HG02973 (cell line): ENCODE results near the gene KLHL3.

Experiments used
- ATAC-seq: cut with Tn5 transposase; IDR thresholded peaks from one replicate; pipeline ENCODE4 v1.9.1; 2021; ENCODE audit warnings: moderate library complexity; ENCODE audit not compliant: unreplicated experiment

The KLHL3 gene

DNA sequence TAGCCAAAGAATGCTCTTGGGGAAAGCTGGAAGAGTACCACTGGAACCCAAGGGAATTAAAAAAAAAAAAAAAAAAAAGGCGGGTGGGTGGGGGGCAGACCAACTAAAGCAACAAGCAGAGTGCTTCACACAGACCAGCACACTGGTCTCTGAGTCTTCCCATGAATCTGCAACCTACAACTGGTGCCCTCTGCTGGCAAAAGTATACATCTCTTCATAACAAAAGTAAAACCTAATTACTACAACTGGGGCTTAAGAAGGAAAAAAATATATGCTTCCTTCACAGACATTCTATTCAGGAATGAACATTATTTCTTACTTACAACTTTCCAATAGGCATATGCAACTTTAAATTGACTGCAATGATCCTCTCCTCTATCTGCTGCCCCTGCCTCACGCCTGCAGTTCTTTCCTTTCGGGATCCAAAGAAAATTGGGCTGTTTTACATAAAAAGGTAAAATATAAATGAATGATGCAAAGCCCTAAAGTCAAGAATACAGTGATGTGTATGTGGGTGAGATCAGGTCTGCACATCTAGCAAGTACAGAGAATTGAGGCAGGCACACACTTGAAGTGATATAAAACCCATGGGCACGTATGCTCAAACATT is 7.2 kb upstream of the KLHL3 start:
- peak; percentile 48 for ATAC-seq

DNA sequence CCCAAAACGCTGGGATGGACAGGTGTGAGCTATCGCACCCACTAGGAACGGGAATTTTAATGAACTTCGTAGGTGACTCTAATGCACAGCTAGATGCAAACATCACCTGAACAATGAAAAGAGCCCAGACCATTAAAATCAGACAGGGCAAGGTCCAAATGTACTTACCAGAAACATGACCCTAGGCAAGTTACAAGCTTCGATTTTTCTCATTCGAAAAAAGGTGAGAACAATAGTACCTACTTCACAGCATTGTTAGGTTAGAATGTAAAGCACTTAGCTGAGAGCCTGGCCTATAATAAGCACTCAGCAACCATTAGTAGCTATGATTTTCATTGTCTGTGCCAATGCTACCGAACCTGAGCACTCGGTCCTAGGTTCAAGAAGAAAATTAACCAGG is 5.8 kb upstream of the KLHL3 start:
- no peak for ATAC-seq

- ATAC-seq = no peak
Observed at GRCh38 chr5:137739737-137740136, 3.8 kb upstream of the KLHL3 start.

- ATAC-seq = no peak
Observed at GRCh38 chr5:137738947-137739346, 3.1 kb upstream of the KLHL3 start.

- ATAC-seq = no peak
Observed at GRCh38 chr5:137737349-137738131, 1.7 kb upstream of the KLHL3 start.

GRCh38 chr5:137736496-137736895 is 607 bp upstream of the KLHL3 start:
- ATAC-seq = no peak

GRCh38 chr5:137734962-137735554 is 831 bp downstream of the KLHL3 start:
- peak; percentile 21 for ATAC-seq

GRCh38 chr5:137734331-137734730 is 1.6 kb downstream of the KLHL3 start:
- ATAC-seq = no peak

DNA sequence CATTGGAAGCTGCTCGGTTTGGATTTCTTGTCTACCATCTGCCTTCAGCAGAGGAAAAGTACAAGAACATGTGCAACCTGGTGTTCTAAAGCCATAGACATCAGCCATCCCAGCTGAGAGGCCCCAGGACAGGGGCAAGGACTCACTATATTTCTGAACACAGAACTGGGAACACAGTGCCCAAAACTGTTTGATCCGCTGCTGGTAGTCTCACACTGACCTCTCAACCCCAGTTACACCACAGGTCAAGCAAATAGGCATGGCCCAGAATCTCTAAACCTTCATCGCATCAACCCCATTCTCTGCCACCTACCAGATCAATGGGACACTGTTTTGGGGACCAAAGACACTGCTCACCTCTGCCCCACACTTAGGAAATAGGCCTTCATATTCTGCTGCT is 2.0 kb downstream of the KLHL3 start:
- no peak for ATAC-seq

DNA sequence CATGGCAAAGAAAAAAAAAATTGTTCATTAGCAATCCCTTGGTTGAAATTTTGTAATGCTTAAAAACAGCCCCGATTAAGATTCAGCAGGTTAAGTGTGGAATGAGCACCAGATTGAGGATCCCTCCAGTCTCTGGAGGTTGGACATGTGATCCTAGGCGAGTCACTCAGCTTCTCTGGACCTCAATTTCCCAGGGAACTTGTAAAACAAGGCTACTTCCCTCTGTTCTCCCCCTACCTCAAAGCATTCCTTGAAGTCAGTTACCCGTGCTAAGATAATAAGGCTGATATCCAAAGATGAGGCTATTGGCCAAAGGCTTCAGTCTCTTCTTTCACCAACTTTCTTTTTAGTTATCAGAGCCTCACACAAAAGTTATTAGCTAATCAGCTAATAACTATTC is 2.9 kb downstream of the KLHL3 start:
- no peak for ATAC-seq

- no peak for ATAC-seq
Observed at GRCh38 chr5:137731176-137731575, 4.7 kb downstream of the KLHL3 start.

- ATAC-seq = no peak
Observed at GRCh38 chr5:137730336-137730735, 5.6 kb downstream of the KLHL3 start.

- ATAC-seq = no peak
Observed at GRCh38 chr5:137728048-137728447, 7.8 kb downstream of the KLHL3 start.

GRCh38 chr5:137727623-137728022 is 8.3 kb downstream of the KLHL3 start:
- no peak for ATAC-seq

GRCh38 chr5:137724251-137724650 is 11.6 kb downstream of the KLHL3 start:
- no peak for ATAC-seq

- no peak for ATAC-seq
Observed at GRCh38 chr5:137718611-137719010, 17.3 kb downstream of the KLHL3 start.

DNA sequence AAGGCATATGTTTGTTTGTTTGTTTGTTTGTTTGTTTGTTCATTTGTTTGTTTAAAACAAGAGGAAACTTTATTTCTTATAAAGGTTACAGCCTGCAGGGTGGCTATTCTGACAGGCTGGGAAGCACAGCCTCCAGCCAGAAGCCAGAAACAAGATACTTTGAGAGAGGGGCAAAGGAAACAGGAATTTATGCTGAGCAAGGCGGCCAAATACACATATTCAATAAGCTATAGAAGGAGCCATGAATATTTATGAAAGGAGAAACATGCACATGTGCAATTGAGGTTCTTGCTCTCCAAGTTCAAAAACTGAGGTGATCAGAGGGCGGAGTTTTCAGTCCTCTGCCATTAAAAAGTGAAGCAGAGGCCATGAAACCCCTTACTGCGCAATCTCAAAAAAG is 19.6 kb downstream of the KLHL3 start:
- no peak for ATAC-seq

DNA sequence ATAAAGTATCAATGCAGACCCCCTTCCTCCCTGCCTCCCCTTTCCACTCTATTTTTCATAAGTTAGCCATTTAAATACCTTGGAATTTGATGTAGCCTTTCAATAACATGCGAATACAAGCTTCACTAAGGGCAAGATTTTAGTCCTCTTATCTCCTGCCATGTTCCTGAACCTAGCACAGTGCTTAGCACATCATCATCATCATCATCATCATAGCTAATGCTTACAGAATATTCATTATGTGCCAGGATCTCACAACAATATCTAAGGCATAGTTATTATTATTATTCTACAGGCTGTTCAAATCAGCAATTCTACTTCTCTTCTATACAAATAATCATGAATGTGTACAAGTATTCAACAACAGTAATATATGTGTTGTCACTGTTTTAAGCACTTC is 20.4 kb downstream of the KLHL3 start:
- no peak for ATAC-seq

DNA sequence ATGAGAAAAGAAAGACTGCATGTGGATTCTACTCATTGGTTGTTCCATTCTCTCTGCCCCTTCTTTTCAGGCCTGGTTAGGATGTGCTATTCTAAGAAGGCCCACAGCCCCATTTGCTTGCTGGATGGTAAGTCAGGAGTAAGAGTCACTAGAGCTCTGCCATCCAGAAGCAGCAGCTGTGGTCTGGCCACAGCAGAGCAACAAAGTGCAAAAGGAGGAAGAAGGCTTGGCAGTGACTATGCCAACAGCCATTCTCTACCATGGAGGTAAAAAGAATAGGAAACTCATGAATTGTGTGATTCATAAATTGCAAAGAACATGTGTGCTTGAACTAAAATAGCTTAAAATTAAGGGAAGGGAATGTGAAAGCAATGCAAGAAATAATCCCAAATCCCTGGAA is 20.9 kb downstream of the KLHL3 start:
- ATAC-seq = no peak

DNA sequence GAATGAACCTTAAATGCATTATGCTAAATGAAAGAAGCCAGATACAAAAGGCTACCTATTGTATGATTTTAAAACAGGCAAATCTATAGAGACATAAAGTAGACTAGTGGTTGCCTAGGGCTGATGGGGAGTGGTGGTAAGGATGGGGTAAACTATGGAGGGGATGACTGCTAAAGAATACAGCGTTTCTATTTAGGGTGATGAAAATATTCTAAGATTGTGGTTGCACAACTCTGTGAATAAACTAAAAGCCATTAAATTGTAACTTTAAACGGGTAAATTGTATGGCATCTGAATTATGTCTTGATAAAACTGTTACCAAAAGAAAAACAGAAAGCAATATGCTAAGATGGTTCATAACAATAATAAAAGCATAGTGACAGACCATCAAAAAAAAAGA is 21.4 kb downstream of the KLHL3 start:
- ATAC-seq = no peak

GRCh38 chr5:137712139-137712667 is 23.7 kb downstream of the KLHL3 start:
- no peak for ATAC-seq

DNA sequence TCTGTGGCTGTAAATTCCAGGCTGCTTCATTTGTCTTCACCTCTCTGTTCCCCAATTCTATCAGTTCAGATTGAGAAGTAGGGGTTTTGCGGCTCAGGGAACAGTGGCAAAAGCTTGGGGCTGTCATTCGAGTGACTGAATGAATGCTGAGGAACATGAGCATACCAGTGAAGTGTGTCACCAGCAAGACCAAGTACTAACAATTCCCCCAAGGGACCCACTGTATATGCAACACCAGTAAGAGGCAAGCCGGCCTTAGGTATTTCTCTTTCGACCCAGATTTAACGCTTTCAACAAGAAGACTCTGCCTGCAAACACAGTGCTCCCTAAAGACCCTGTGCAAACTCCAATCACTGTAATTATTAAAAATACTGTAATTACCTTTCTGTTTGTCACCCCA is 25.8 kb downstream of the KLHL3 start:
- no peak for ATAC-seq
